Sigmoid colon (tissue), 7 donors: ENCODE measurements around the gene NFIC. TPM values are rescaled to one million over a fixed set of nuclear protein-coding genes. Genes with fewer than 3 reads are reported as not detected.
"Not testable (repeated sequence)": the region's sequence is repeated elsewhere in the genome, so short reads cannot be mapped to it uniquely, and the experiment has no call there.

ENCODE experiments used
- DNase-seq: peaks from one replicate; pipeline ENCODE4 v3.0.0-alpha.2; 2019
- H3K27ac ChIP-seq, 4 donors: fragments of 200-600 bp; sonication (generic); one replicate each; pipeline ENCODE4 v1.5.1; 2016 to 2019; ENCODE audit warnings: mild to moderate bottlenecking in 1 of 4
- H3K27me3 ChIP-seq, 3 donors: fragments of 200-600 bp; sonication (generic); one replicate each; pipeline ENCODE4 v1.5.1; 2019; ENCODE audit warnings: mild to moderate bottlenecking in 1 of 3
- H3K36me3 ChIP-seq, 4 donors: fragments of 200-600 bp; sonication (generic); one replicate each; pipeline ENCODE4 v1.5.1; 2016 to 2019
- H3K4me1 ChIP-seq, 4 donors: fragments of 200-600 bp; sonication (generic); one replicate each; pipeline ENCODE4 v1.5.1; 2017 to 2019
- H3K4me3 ChIP-seq, 4 donors: fragments of 200-600 bp; sonication (generic); one replicate each; pipeline ENCODE4 v1.5.1; 2017 to 2019; ENCODE audit warnings: mild to moderate bottlenecking in 2 of 4, moderate library complexity in 1 of 4
- H3K9me3 ChIP-seq, 4 donors: fragments of 200-600 bp in 3 of 4; sonication (generic) in 3 of 4; one replicate each; pipeline versions ENCODE4 v1.5.1 to v1.6.1; 2013 to 2019
- CTCF ChIP-seq, 4 experiments: fragments of 450-650 bp in 3 of 4; fragments of 200-600 bp in 1 of 4; IDR thresholded peaks; one replicate each; pipeline ENCODE4 v1.5.1; 2016 to 2019; ENCODE audit warnings: antibody characterized with exemption in 4 of 4, mild to moderate bottlenecking in 3 of 4, moderate library complexity in 2 of 4
- EP300 ChIP-seq, 4 donors: sonication (generic); formaldehyde crosslinking; IDR thresholded peaks; one replicate each; pipeline ENCODE4 v1.6.1; 2017; ENCODE audit warnings: antibody characterized with exemption in 4 of 4
- POLR2A ChIP-seq, 2 donors: fragments of 450-650 bp; IDR thresholded peaks; one replicate each; pipeline ENCODE4 v1.6.1; 2016; ENCODE audit warnings: antibody characterized with exemption in 2 of 2, mild to moderate bottlenecking in 2 of 2, moderate library complexity in 2 of 2
- POLR2AphosphoS5 ChIP-seq, 4 donors: sonication (generic); formaldehyde crosslinking; IDR thresholded peaks; one replicate each; pipeline ENCODE4 v1.6.1; 2017; ENCODE audit warnings: antibody characterized with exemption in 4 of 4
- WGBS, 2 donors: extraction: QIAGEN DNeasy Blood & Tissue Kit; methylation state at CpG; one replicate each; pipeline ENCODE4 v1.1.7; 2013; 5-methylcytosine and 5-hydroxymethylcytosine counted together
- intact Hi-C: fragments of 100-400 bp; cut with DNase I; formaldehyde crosslinking; loops from one replicate; pipeline ENCODE4 v1.15.1; 2023
- polyA plus RNA-seq, 3 donors: library from polyadenylated mRNA; stranded (reverse); fragments of 200-250 nt; gene quantifications; one replicate each; pipeline ENCODE4 v1.2.3, GENCODE V29; 2013
- total RNA-seq, 4 donors: library from RNA; depleted of rRNA; stranded (reverse); fragments of >200 nt; gene quantifications; one replicate each; pipeline ENCODE4 v1.1.0, GENCODE V29; 2016
- donor health status: healthy with polysubstance abuse.
- donor health status: Bipolar disorder and iron deficiency.
- donor health status: healthy.

NFIC gene
- total and polyA plus RNA-seq, 7 donors = 9.0 to 114 (median 63.2) TPM

DNA sequence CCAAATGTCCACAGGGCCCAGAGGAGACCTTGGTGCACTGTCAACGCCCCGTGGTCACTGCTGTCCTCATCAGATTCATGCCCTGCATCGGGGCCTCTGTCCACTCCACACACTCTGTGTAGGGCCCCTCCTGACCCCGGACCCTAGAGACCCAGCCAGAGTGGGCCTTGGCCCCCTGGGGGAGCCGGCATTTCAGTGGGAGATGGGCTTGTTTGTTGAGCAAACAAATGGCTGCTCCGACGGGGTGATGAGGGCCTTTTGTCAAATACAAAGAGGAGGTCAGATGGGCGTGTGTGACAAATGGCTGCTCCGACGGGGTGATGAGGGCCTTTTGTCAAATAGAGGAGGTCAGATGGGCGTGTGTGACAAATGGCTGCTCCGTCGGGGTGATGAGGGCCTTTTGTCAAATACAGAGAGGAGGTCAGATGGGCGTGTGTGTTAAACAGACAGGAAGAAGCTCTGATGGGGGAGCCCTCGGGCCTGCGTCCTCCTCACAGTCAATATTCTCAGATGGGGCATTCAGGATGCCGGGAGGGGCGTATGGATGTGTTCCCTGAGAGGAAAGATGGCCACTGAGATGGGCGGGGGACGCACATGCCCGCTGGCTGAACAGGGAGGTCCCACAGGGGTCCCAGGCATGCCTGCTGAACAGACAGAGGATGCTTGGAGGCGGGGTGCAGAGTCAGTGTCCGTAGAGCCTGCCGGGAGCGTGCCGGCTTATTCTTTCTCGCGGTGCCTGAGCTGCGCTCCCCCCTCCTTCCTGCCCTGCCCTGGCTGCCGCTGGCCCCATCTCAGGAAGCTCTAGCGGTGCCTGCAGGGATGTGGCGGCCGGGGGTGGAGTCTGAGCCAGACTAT, 77.7 kb downstream of the NFIC start:
- 58 to 73% methylated on average over 33 of the region's 33 CpGs for WGBS, 2 donors
- intact Hi-C loops = no loop called here
- H3K9me3 ChIP-seq = no peaks in the 10 kb centered on the region
- peaks cover 9 to 78% (median 37%) of the 10 kb centered on the region in 4 donors for H3K36me3 ChIP-seq
- peak overlapping the region; percentile 56 to 81 (median 70) for H3K27ac ChIP-seq
- TF ChIP-seq POLR2A (IDR thresholded peaks at IDR 0.05) (no peak), CTCF (IDR thresholded peaks at IDR 0.05) (no peak), EP300 (IDR thresholded peaks at IDR 0.05) (no peak), POLR2AphosphoS5 (IDR thresholded peaks at IDR 0.05) (peak in 1 of 4 donors; percentile 41)
- peaks cover 0 to 57% (median 46%) of the 10 kb centered on the region in 4 donors for H3K4me1 ChIP-seq
- no peaks in the 10 kb centered on the region for H3K27me3 ChIP-seq
- no peak for DNase-seq
- H3K4me3 ChIP-seq = no peak overlapping the region

- intact Hi-C loops = no loop called here
- TF ChIP-seq EP300 (IDR thresholded peaks at IDR 0.05) = no peak
- peak; percentile 12 to 46 (median 38) for TF ChIP-seq POLR2AphosphoS5 (IDR thresholded peaks at IDR 0.05)
- Histone ChIP-seq H3K4me1 (peaks cover 0 to 57% (median 46%) of the 10 kb centered on the region in 4 donors), H3K27ac (peak overlapping the region in 3 of 4 donors; percentile 56 to 92 (median 68)), H3K4me3 (no peak overlapping the region), H3K36me3 (peaks cover 15 to 85% (median 43%) of the 10 kb centered on the region in 4 donors), H3K27me3 (no peaks in the 10 kb centered on the region), H3K9me3 (no peaks in the 10 kb centered on the region)
- WGBS, 2 donors = 78 to 91% methylated on average over 24 of the region's 24 CpGs
- DNase-seq = no peak
Observed at GRCh38 chr19:3444695-3445234, 78.4 kb downstream of the NFIC start.

- H3K9me3 ChIP-seq, intact Hi-C loops, H3K27me3 ChIP-seq, H3K4me3 ChIP-seq, DNase-seq: not testable (repeated sequence)
- H3K36me3 ChIP-seq = peaks cover 10 to 80% (median 43%) of the 10 kb centered on the region in 4 donors
- H3K27ac ChIP-seq = peak overlapping the region in 1 of 4 donors; percentile 92
- H3K4me1 ChIP-seq = peaks cover 0 to 52% (median 42%) of the 10 kb centered on the region in 4 donors
- 95 to 96% methylated on average over 4 of the region's 4 CpGs for WGBS, 2 donors
Observed at GRCh38 chr19:3446657-3447056, 80.3 kb downstream of the NFIC start.

DNA sequence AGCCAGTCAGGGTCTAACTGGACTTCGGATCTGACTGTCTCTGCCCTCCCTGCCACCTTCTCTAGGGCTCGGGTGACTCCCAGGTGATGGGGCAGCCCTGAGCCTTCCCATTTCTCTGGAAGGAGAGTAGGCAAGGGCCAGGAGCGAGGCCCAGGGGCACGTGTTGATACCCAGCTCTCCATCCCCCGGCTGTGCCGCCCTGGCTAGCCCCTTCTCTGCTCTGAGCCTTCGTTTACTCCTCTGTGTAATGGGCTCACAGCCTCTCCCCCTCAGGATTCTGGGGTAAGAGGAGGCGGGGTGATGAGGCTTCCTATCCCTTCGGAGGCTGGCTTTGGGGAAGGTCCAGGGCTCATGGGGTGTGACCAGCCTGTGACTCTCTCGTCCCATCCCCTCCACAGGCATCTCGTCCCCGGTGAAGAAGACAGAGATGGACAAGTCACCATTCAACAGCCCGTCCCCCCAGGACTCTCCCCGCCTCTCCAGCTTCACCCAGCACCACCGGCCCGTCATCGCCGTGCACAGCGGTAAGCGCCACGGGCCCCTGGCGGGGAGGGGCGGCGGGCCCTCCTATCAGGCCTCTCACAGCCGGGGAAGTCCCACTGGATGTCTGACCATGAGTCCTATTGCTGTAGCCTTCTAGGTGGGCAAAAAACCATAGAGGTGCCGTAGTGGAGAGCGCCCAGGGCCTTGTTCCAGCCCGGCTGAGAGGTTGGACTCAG, 82.4 kb downstream of the NFIC start:
- intact Hi-C loops = no loop called here
- no peak overlapping the region for H3K4me3 ChIP-seq
- WGBS, 2 donors = 95 to 96% methylated on average over 28 of the region's 28 CpGs
- H3K27me3 ChIP-seq = no peaks in the 10 kb centered on the region
- H3K4me1 ChIP-seq = peaks cover 0 to 37% (median 34%) of the 10 kb centered on the region in 4 donors
- peaks cover 27 to 86% (median 58%) of the 10 kb centered on the region in 4 donors for H3K36me3 ChIP-seq
- DNase-seq = no peak
- no peaks in the 10 kb centered on the region for H3K9me3 ChIP-seq
- TF ChIP-seq CTCF (IDR thresholded peaks at IDR 0.05) = no peak
- peak overlapping the region; percentile 80 to 92 (median 86) for H3K27ac ChIP-seq

DNA sequence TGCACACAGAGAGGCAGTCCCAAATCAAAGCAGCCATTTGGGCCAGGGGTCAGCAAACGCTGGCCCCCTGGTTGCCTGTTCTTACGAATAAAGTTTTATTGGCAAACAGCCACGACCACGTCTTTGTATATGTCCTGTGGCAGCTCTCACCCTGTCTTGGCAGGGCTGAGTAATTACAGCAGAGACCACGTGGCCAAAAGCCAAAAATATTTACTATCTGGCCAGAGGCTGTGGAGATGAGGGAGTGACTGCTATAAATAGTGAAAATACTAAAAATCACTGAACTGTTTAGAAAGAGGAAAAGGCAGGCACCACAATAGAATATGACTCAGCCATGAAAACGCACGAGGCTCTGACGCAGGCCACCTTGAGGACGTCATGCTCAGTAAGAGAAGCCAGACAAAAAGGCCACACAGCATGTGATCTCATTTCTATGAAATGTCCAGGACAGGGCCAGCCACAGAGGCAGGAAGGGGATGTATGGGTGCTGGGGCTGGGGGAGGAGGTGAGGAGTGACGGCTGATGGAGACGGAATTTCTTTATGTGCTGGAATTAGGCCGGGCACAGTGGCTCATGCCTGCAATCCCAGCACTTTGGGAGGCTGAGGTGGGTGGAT, 84.5 kb downstream of the NFIC start:
- DNase-seq = peak; percentile 96
- H3K4me3 ChIP-seq = no peak overlapping the region
- H3K9me3 ChIP-seq = no peaks in the 10 kb centered on the region
- no peaks in the 10 kb centered on the region for H3K27me3 ChIP-seq
- peak overlapping the region; percentile 80 to 92 (median 86) for H3K27ac ChIP-seq
- intact Hi-C loops = loop anchor here (2.0 to 5.0 kb wide), 3 partner anchors 20 to 84 kb away; partner anchors contain the start of gene NFIC
- H3K4me1 ChIP-seq = peaks cover 0 to 31% (median 20%) of the 10 kb centered on the region in 4 donors
- WGBS, 2 donors = 58 to 65% methylated on average over 12 of the region's 12 CpGs
- H3K36me3 ChIP-seq = peaks cover 39 to 89% (median 67%) of the 10 kb centered on the region in 4 donors
- TF ChIP-seq POLR2A (IDR thresholded peaks at IDR 0.05) = no peak
- no peak for TF ChIP-seq CTCF (IDR thresholded peaks at IDR 0.05)
- peak; percentile 96 to 100 (median 98) for TF ChIP-seq EP300 (IDR thresholded peaks at IDR 0.05)
- peak; percentile 69 to 96 (median 83) for TF ChIP-seq POLR2AphosphoS5 (IDR thresholded peaks at IDR 0.05)
